ENCODE results near the gene ESAM. TPM values are rescaled to one million over a fixed set of nuclear protein-coding genes. Genes with fewer than 3 reads are reported as not detected.

Gene ESAM
- total RNA-seq, 3 donors from 2014 or later (not counting 1 experiment from before 2014, with no cell fraction given) = 1.2 to 2.2 (median 1.5) TPM

DNA sequence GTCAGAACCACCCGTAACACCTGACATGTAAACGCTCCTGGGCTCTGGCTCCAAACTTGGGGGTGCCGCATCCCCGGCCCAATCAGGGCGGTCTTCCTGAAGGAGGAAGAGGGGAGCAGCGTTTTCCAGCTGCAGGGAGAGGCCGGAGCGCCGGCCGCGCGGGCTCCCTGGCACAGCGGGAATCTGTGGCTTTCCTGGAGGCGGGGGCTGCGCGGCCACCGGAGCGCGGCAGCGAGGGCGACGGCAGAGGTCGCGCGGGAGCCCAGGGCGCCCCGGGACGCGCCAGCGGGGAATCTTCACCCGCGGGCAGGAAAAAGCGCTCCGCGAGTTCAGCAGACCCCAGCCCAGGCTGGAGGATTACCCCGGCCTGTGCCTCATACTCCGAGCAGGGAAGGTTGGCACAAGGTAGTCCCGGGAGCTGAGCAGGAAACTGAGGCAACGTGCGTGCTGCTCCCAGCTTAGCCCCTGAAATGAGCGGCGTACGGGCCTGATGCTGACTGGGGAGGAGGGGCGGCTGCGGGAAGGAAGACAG is 600 bp upstream of the ESAM start:
- Mint-ChIP-seq H3K36me3 (no peaks in the 10 kb centered on the region), H3K9me3 (no peaks in the 10 kb centered on the region), H3K27me3 (ENCODE audit: low read depth in 2 of 2) (peaks cover 26 to 33% of the 10 kb centered on the region in 2 donors), H3K27ac (no peak overlapping the region), H3K4me1 (peaks cover 20 to 30% of the 10 kb centered on the region in 2 donors), H3K4me3 (peak overlapping the region; percentile 97)
- Histone ChIP-seq H3K9me3 (ENCODE audit: control insufficient read depth, insufficient read depth, low read length) (no peaks in the 10 kb centered on the region), H3K36me3 (ENCODE audit: control insufficient read depth, insufficient read depth, low read length) (peaks cover 8% of the 10 kb centered on the region), H3K4me1 (ENCODE audit: control insufficient read depth, insufficient read depth, low read length) (peaks cover 51% of the 10 kb centered on the region), H3K4me3 (ENCODE audit: low read length) (peak overlapping the region; percentile 41), H3K27ac (ENCODE audit: low read length) (no peak overlapping the region), H3K27me3 (ENCODE audit: control insufficient read depth, insufficient read depth, low read length) (peaks cover 42% of the 10 kb centered on the region)
- WGBS (ENCODE audit: insufficient coverage) = under 1% methylated on average over 45 of the region's 45 CpGs
- ATAC-seq (peak; percentile 19 to 33 (median 22)), DNase-seq (no peak)
- intact Hi-C loops (cut with micrococcal nuclease) = loop anchor here (1.0 to 10.0 kb wide), 3 partner anchors 36 to 93 kb away; no protein-coding TSS in a partner anchor
- TF ChIP-seq, protein P1, sequence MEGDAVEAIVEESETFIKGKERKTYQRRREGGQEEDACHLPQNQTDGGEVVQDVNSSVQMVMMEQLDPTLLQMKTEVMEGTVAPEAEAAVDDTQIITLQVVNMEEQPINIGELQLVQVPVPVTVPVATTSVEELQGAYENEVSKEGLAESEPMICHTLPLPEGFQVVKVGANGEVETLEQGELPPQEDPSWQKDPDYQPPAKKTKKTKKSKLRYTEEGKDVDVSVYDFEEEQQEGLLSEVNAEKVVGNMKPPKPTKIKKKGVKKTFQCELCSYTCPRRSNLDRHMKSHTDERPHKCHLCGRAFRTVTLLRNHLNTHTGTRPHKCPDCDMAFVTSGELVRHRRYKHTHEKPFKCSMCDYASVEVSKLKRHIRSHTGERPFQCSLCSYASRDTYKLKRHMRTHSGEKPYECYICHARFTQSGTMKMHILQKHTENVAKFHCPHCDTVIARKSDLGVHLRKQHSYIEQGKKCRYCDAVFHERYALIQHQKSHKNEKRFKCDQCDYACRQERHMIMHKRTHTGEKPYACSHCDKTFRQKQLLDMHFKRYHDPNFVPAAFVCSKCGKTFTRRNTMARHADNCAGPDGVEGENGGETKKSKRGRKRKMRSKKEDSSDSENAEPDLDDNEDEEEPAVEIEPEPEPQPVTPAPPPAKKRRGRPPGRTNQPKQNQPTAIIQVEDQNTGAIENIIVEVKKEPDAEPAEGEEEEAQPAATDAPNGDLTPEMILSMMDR (IDR thresholded peaks at IDR 0.05) = no peak

GRCh38 chr11:124761301-124762104 is 587 bp downstream of the ESAM start:
- no peaks in the 10 kb centered on the region for H3K36me3 Mint-ChIP-seq
- 17% methylated on average over 19 of the region's 25 CpGs for WGBS (ENCODE audit: insufficient coverage)
- H3K36me3 ChIP-seq (ENCODE audit: control insufficient read depth, insufficient read depth, low read length) = no peaks in the 10 kb centered on the region
- ATAC-seq (no peak), DNase-seq (peak in 1 of 2 donors; percentile 50)
- no peaks in the 10 kb centered on the region for H3K9me3 Mint-ChIP-seq
- intact Hi-C loops (cut with micrococcal nuclease) = loop anchor here (2.0 to 10.0 kb wide), 2 partner anchors 37 to 73 kb away; no protein-coding TSS in a partner anchor
- H3K9me3 ChIP-seq (ENCODE audit: control insufficient read depth, insufficient read depth, low read length) = no peaks in the 10 kb centered on the region
- no peak overlapping the region for H3K27ac ChIP-seq (ENCODE audit: low read length)
- peaks cover 37 to 43% of the 10 kb centered on the region in 2 donors for H3K27me3 Mint-ChIP-seq (ENCODE audit: low read depth in 2 of 2)
- H3K4me1 ChIP-seq (ENCODE audit: control insufficient read depth, insufficient read depth, low read length) = peaks cover 51% of the 10 kb centered on the region
- TF ChIP-seq, protein P1 (IDR thresholded peaks at IDR 0.05) = no peak
- H3K27me3 ChIP-seq (ENCODE audit: control insufficient read depth, insufficient read depth, low read length) = peaks cover 42% of the 10 kb centered on the region
- H3K27ac Mint-ChIP-seq = no peak overlapping the region
- peak overlapping the region; percentile 42 for H3K4me3 Mint-ChIP-seq
- H3K4me1 Mint-ChIP-seq = peaks cover 20 to 30% of the 10 kb centered on the region in 2 donors
- peak overlapping the region; percentile 17 for H3K4me3 ChIP-seq (ENCODE audit: low read length)

- no peak for DNase-seq
- H3K27ac Mint-ChIP-seq = no peak overlapping the region
- Histone ChIP-seq H3K4me1 (ENCODE audit: control insufficient read depth, insufficient read depth, low read length) (peaks cover 51% of the 10 kb centered on the region), H3K36me3 (ENCODE audit: control insufficient read depth, insufficient read depth, low read length) (no peaks in the 10 kb centered on the region), H3K27ac (ENCODE audit: low read length) (no peak overlapping the region), H3K9me3 (ENCODE audit: control insufficient read depth, insufficient read depth, low read length) (no peaks in the 10 kb centered on the region), H3K4me3 (ENCODE audit: low read length) (no peak overlapping the region), H3K27me3 (ENCODE audit: control insufficient read depth, insufficient read depth, low read length) (peaks cover 42% of the 10 kb centered on the region)
- intact Hi-C loops (cut with micrococcal nuclease) = loop anchor here (1.0 to 10.0 kb wide), 2 partner anchors 13 to 74 kb away; no protein-coding TSS in a partner anchor
- H3K36me3 Mint-ChIP-seq = no peaks in the 10 kb centered on the region
- TF ChIP-seq, protein P1 (IDR thresholded peaks at IDR 0.05) = no peak
- no peak for ATAC-seq
- 78% methylated on average over 3 of the region's 3 CpGs for WGBS (ENCODE audit: insufficient coverage)
- peak overlapping the region; percentile 47 for H3K4me3 Mint-ChIP-seq
- no peaks in the 10 kb centered on the region for H3K9me3 Mint-ChIP-seq
- H3K4me1 Mint-ChIP-seq = peaks cover 20 to 30% of the 10 kb centered on the region in 2 donors
- H3K27me3 Mint-ChIP-seq (ENCODE audit: low read depth in 2 of 2) = peaks cover 40 to 50% of the 10 kb centered on the region in 2 donors
These were observed 1.3 kb downstream of the ESAM start for GRCh38 chr11:124760806-124761205.
